GM12891 (cell line): ENCODE measurements around the gene WFIKKN1.

Source experiments
- POLR2A ChIP-seq: IDR thresholded peaks from 2 replicates; pipeline ENCODE4 v1.6.1; 2011; ENCODE audit warnings: low read depth, low read length, control low read depth
- POLR2AphosphoS5 ChIP-seq: IDR thresholded peaks from 2 replicates; pipeline ENCODE4 v1.6.1; 2011; ENCODE audit warnings: low read depth, low read length, control low read depth
- SPI1 ChIP-seq: IDR thresholded peaks from 2 replicates; pipeline ENCODE4 v1.6.1; 2011; ENCODE audit warnings: low read depth, low read length, control low read depth
- TAF1 ChIP-seq: IDR thresholded peaks from 2 replicates; pipeline ENCODE4 v1.6.1; 2011; ENCODE audit warnings: low read depth, low read length, control low read depth

GRCh38 chr16:593807-594206 lies 37.0 kb upstream of the WFIKKN1 start:
- TF ChIP-seq POLR2AphosphoS5 = no peak
- TF ChIP-seq TAF1 = no peak
- no peak for TF ChIP-seq POLR2A
- TF ChIP-seq SPI1 = no peak
